Measurements from ENCODE around the gene CAPN8. TPM values are rescaled to one million over a fixed set of nuclear protein-coding genes. Genes with fewer than 3 reads are reported as not detected.

The CAPN8 gene
- total RNA-seq, 1 experiment from 2014 or later: 5.7 TPM

DNA sequence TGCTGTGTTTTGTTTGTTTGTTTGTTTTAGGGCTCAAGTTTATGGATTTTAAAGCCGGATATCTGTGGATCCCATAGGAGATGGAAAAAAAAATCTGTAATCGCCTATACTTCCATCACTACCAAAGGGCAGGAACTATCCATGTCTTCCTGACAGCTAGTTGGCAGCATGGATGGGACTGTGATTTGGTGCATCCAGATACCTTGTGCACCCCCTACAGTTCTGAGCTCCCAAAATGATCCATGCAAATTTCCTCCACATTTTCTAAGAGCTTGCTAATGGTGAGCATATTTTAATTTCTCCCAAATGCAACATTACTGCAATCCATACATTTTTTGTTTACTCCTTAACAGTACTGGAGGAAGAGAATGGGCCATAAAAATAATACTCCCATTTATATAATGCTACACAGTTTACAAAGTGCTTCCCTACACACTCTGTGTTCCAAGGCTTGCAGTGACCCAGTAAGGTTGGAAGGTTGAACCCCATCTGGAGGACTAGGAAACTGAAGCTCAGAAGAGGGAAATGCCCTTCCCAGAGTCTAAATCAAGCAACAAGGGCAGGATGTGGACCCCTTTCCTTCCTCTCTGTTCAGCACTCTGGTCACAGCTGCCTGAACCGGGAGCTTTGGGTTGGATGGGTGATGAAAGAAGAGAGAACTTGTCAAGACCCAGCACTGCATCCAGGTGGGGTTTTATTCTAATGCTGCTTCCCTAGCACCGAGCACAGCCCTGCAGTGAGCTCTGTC lies 48.0 kb downstream of the CAPN8 start:
- POLR2A ChIA-PET: interaction anchor here (0.6 kb wide), 1 partner anchor 271 kb away, joined by 3 read pairs; no protein-coding TSS in a partner anchor
- CTCF ChIA-PET: interaction anchor here (0.6 to 4.3 kb wide), 10 partner anchors 9 to 597 kb away, joined by 3 to 25 read pairs (median 4); no protein-coding TSS in a partner anchor
- intact Hi-C loops (cut with micrococcal nuclease): no loop called here
- Mint-ChIP-seq H3K27me3 (ENCODE audit: insufficient read depth, unreplicated experiment) (no peaks in the 10 kb centered on the region), H3K4me3 (ENCODE audit: unreplicated experiment) (no peak overlapping the region), H3K36me3 (ENCODE audit: insufficient read depth, unreplicated experiment) (no peaks in the 10 kb centered on the region), H3K27ac (ENCODE audit: low read depth, unreplicated experiment) (no peak overlapping the region), H3K9me3 (ENCODE audit: unreplicated experiment) (no peaks in the 10 kb centered on the region), H3K4me1 (ENCODE audit: insufficient read depth, unreplicated experiment) (no peaks in the 10 kb centered on the region)
- DNase-seq (ENCODE audit: unreplicated experiment): no peak
- BruUV-seq (replicated peaks): no TSS peak
- TF ChIP-seq, protein P1, sequence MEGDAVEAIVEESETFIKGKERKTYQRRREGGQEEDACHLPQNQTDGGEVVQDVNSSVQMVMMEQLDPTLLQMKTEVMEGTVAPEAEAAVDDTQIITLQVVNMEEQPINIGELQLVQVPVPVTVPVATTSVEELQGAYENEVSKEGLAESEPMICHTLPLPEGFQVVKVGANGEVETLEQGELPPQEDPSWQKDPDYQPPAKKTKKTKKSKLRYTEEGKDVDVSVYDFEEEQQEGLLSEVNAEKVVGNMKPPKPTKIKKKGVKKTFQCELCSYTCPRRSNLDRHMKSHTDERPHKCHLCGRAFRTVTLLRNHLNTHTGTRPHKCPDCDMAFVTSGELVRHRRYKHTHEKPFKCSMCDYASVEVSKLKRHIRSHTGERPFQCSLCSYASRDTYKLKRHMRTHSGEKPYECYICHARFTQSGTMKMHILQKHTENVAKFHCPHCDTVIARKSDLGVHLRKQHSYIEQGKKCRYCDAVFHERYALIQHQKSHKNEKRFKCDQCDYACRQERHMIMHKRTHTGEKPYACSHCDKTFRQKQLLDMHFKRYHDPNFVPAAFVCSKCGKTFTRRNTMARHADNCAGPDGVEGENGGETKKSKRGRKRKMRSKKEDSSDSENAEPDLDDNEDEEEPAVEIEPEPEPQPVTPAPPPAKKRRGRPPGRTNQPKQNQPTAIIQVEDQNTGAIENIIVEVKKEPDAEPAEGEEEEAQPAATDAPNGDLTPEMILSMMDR (IDR thresholded peaks at IDR 0.05; ENCODE audit: unreplicated experiment): no peak

DNA sequence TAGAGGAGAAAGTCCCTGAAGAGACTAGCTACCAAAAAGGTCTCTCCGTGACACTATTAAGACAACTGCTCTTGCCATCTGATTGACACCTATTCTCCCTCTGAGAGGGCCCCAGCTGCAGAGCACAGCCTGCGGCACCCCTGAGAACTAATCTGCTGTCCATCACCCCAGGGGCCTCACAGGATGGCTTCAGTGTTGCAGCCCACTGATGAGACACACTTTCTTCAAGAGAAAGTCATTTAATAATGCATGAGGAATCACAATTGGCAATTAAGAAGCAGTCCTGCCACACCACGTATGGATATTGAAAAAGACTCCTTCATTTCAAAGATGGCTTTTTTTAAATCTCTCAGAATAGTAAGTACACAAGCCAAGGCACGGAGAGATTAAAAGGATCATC lies 48.9 kb downstream of the CAPN8 start:
- H3K9me3 Mint-ChIP-seq (ENCODE audit: unreplicated experiment): no peaks in the 10 kb centered on the region
- no peaks in the 10 kb centered on the region for H3K36me3 Mint-ChIP-seq (ENCODE audit: insufficient read depth, unreplicated experiment)
- no TSS peak for BruUV-seq (replicated peaks)
- CTCF ChIA-PET: interaction anchor here (0.9 to 2.6 kb wide), 5 partner anchors 47 to 483 kb away, joined by 3 to 10 read pairs (median 5); no protein-coding TSS in a partner anchor
- H3K27ac Mint-ChIP-seq (ENCODE audit: low read depth, unreplicated experiment): no peak overlapping the region
- no peaks in the 10 kb centered on the region for H3K27me3 Mint-ChIP-seq (ENCODE audit: insufficient read depth, unreplicated experiment)
- no peaks in the 10 kb centered on the region for H3K4me1 Mint-ChIP-seq (ENCODE audit: insufficient read depth, unreplicated experiment)
- no peak for DNase-seq (ENCODE audit: unreplicated experiment)
- intact Hi-C loops (cut with micrococcal nuclease): no loop called here
- H3K4me3 Mint-ChIP-seq (ENCODE audit: unreplicated experiment): no peak overlapping the region
- TF ChIP-seq, protein P1 (IDR thresholded peaks at IDR 0.05; ENCODE audit: unreplicated experiment): no peak
- POLR2A ChIA-PET: no interaction called here

DNA sequence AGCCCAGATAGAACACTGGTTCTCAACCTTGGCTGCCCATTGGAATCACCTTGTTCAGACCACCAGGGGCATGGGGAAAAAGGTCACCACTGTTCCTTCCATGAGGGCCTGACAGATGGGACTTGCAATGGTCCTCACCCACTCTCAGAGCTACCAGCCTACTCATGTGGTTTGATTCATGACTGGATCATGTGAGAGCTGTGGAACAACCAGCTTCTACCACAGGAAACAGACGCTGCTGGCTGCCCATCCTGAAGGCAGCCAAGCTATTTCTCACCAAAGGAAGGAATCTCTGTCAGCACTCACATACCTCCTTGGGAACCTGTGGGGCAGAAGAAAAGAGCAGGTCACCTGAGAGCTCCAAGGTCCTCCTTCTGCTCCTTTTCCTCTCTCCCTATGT lies 53.6 kb downstream of the CAPN8 start:
- Mint-ChIP-seq H3K9me3 (ENCODE audit: unreplicated experiment) (no peaks in the 10 kb centered on the region), H3K27ac (ENCODE audit: low read depth, unreplicated experiment) (no peak overlapping the region), H3K4me3 (ENCODE audit: unreplicated experiment) (no peak overlapping the region), H3K4me1 (ENCODE audit: insufficient read depth, unreplicated experiment) (no peaks in the 10 kb centered on the region), H3K27me3 (ENCODE audit: insufficient read depth, unreplicated experiment) (no peaks in the 10 kb centered on the region), H3K36me3 (ENCODE audit: insufficient read depth, unreplicated experiment) (no peaks in the 10 kb centered on the region)
- intact Hi-C loops (cut with micrococcal nuclease): no loop called here
- TF ChIP-seq, protein P1 (IDR thresholded peaks at IDR 0.05; ENCODE audit: unreplicated experiment): no peak
- DNase-seq (ENCODE audit: unreplicated experiment): no peak
- CTCF ChIA-PET: interaction anchor here (0.8 to 6.8 kb wide), 7 partner anchors 9 to 78 kb away, joined by 3 to 87 read pairs (median 5); no protein-coding TSS in a partner anchor
- POLR2A ChIA-PET: interaction anchor here (0.6 to 4.6 kb wide), 3 partner anchors 27 to 111 kb away, joined by 4 to 19 read pairs (median 4); no protein-coding TSS in a partner anchor
- no TSS peak for BruUV-seq (replicated peaks)

DNA sequence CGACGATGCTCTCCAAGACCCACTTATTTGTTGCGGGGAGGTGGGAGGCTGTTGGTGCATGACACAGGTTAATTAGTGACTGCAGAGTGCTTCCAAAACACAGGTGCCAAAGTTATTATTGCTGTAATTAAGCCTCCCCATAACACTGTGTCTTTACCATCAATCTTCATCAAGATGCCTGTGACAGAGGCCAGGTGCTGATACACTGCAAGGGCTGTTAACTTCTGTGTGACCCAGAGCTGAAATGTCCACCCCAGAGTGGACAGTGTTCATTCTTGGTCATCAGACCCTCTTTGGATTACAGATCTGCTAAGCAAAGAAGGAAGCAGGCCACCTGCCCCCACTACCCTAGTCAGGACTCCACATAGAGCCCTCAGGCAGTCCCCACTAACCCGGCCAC lies 55.5 kb downstream of the CAPN8 start:
- DNase-seq (ENCODE audit: unreplicated experiment): no peak
- POLR2A ChIA-PET: interaction anchor here (1.3 to 4.6 kb wide), 3 partner anchors 53 to 60 kb away, joined by 3 to 19 read pairs (median 3); no protein-coding TSS in a partner anchor
- H3K27me3 Mint-ChIP-seq (ENCODE audit: insufficient read depth, unreplicated experiment): no peaks in the 10 kb centered on the region
- intact Hi-C loops (cut with micrococcal nuclease): no loop called here
- no peak overlapping the region for H3K4me3 Mint-ChIP-seq (ENCODE audit: unreplicated experiment)
- H3K9me3 Mint-ChIP-seq (ENCODE audit: unreplicated experiment): no peaks in the 10 kb centered on the region
- H3K36me3 Mint-ChIP-seq (ENCODE audit: insufficient read depth, unreplicated experiment): no peaks in the 10 kb centered on the region
- CTCF ChIA-PET: interaction anchor here (0.6 to 6.8 kb wide), 7 partner anchors 10 to 314 kb away, joined by 3 to 87 read pairs (median 5); no protein-coding TSS in a partner anchor
- H3K27ac Mint-ChIP-seq (ENCODE audit: low read depth, unreplicated experiment): no peak overlapping the region
- TF ChIP-seq, protein P1 (IDR thresholded peaks at IDR 0.05; ENCODE audit: unreplicated experiment): no peak
- BruUV-seq (replicated peaks): no TSS peak
- H3K4me1 Mint-ChIP-seq (ENCODE audit: insufficient read depth, unreplicated experiment): no peaks in the 10 kb centered on the region
